ENCODE results near the gene SYT15.
"Not testable (repeated sequence)": the region's sequence is repeated elsewhere in the genome, so short reads cannot be mapped to it uniquely, and the experiment has no call there.

SYT15 gene

DNA sequence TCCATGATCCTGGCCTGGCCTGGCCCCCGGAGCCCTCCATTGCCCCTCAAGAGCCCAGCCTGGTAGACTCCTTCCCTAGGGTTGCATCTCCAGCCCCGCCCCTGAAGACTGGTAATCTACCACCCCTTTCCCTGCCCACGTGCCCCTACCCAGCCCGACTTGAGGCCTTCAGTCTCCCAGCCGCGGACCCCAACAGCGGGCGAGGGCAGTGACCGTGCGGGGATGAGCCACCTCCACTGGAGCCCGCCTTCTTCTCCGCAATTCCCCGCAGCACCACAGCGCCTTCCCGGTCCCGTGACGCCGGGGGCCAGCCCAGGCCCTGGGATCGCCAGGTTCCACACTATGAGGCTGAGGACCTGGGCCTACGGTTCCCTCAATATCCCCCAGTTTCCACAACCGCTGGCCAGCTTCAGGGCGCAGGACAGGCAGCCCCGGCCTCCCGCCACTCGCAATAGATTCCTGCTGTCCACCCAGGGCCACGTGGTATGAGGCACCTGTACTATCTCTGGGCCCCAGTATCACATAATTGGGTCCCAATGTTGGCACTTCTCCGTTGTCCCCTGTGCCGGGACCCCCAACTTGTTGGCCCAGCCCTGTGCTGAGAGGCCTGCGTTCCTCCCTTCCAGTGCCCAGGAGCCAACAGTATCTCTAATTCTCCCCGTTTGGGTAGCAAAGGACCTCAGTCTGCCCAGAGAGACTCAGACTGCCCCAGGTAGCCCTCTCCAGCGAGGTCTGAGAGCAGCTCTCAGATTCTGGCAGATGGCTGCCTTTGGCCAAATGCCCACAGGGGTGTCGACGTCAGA is 21.4 kb upstream of the SYT15 start:
- no peak for DNase-seq

DNA sequence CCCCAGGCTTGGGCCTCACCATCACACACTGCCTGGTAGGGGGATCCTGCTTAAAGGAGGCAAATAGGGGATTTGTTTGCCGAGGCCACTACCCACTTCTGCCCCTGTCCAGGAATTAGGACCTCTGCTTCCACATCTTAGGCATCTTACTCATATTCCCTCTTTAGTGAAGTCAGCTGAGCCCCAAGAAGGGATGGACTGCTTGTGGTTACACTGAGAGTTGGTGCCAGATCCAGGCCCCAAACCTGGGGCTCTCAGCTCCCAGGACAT is 20.9 kb upstream of the SYT15 start:
- no peak for DNase-seq

DNA sequence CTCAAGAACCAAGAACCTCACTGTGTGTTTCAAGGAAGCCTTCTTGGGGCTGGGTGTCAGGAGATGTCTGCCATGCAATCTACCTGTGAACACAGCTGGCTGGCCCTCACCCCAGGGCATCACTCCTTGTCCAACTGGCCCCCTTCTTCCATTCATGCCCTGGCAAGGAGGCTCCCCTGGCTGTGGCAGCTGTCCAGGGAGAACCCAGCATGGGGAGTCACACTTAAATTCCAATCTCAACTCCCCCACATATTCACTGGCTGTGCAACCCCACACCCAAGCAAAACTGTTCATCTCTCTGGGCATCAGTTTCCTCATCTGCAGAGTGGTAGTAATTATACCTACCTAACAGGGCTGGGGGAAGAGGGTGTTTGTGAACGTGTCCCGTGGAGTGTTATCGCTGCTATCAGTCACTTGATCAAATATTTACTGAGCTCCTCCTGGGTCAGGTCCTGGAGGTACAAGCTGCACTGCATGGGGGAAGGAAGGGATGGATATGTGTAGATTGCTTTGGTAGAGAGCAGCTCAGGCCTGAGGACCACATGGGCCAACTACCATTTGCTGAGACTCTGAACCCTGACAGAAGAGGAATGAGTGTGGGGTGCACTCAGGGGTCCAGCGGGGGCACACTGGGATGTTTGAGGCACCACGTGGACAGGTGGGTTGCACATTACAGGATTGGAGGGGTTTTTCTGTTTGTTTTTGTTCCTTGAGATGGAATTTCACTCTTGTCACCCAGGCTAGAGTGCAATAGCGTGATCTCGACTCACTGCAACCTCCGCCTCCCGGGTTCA is 20.3 kb upstream of the SYT15 start:
- no peak for DNase-seq

DNA sequence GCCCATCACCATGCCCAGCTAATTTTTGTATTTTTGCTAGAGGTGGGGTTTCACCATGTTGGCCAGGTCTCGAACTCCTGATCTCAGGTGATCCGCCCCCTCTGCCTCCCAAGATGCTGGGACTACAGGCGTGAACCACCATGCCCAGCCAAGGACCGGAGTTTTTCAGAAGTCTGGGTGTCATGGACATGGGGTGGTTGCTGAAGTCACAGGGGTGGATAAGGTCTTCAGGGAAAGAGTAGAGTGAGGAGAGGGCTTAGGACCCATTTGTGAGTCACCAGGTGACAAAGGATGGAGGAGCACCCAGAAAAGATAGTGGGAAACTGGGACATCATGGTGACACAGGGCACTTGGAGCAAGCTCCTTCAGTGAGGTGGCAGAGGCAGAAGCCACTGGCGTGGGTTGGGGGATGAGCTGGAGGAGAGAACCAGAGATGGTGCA is 19.7 kb upstream of the SYT15 start:
- no peak for DNase-seq

DNA sequence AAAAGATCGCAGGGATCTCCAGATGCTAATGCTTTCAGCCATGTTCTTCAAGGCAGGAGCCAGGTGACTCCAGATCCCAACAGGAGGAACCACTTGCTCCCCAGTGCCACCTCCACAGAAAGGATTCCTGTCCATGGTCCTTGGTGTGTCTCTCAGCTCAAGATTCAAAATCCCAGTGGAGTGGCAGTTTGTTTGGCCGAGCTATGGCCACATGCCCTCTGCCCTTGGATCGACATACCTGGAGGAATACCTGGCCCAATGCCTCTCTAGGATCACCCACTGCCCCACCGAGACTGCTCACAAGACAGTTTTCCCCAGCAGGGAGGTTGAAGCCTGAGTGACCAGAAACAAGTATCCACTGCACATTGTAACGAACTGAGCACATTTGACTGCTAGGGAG is 18.5 kb upstream of the SYT15 start:
- no peak for DNase-seq

DNA sequence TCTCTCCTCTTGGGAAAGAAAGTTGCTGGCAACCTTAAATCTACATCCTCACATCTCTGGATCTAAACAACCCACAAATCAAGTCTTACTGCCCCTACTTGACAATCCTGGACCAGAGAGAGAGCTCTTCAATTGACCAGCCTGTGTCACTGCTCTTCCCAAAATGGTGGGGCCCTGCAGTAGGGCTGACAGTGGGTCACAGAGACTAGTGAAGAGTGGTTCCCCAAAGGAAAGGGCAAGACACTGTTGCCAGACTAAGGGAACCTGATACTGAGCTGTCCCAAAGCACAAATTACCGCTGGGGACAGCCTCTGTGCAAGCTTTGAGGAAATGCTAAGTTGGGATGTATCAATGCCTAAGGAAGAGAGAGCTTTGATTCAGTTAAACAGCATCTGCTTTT is 18.0 kb upstream of the SYT15 start:
- DNase-seq = no peak

DNA sequence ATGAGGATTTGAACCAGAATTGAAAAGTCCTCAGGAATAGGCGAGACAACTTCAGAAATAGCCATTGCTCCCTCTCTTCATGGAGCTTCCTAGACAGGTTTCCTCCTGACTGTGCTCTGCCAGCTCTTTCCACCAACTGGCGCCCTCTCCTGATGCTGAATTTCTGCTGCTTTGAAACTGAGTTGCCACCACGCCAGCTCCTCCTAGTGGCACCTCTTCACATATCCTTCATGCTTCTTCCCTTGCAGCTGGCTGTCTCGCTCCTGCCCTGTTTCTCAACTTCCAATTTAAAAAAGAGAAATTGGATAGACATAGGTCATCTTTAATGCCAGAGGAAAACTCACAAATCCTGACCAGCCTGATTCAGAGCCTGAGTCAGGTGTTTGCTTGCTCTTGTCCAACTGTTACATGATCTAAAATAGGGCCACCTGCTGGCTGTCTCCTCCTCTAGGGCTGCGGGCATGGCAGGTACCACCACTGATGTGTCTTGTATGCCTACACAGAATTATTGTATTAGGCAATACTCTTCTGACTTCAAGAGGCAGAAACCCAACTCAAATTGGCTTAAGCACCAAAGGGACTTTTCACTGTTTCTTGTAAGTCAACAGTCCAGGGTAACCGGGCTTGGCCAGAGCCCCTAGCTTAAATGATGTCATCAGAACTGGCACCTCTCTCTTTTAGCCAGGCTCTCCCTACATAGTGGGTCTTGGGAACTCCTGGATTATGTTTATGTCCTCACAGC is 13.2 kb upstream of the SYT15 start:
- DNase-seq = not testable (repeated sequence)

DNA sequence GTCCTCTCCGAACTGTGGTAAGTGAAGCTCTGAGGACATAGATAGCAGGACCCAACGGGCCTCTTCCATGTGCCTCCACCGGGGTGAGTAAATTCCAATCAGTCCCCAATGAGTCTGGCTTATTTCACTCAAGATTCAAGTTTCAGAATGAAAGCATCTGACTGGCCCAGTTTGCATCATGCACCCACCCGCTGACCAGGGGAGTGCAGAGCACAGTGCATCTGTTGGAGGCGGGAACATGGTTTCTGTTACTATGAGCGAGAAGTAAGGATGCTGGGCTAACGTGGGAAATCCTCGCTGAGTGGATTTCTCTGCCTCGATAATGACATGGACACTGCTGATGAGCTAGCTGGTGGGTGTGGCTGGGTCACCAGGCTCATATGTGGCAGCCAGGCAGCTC is 11.8 kb upstream of the SYT15 start:
- DNase-seq = not testable (repeated sequence)

DNA sequence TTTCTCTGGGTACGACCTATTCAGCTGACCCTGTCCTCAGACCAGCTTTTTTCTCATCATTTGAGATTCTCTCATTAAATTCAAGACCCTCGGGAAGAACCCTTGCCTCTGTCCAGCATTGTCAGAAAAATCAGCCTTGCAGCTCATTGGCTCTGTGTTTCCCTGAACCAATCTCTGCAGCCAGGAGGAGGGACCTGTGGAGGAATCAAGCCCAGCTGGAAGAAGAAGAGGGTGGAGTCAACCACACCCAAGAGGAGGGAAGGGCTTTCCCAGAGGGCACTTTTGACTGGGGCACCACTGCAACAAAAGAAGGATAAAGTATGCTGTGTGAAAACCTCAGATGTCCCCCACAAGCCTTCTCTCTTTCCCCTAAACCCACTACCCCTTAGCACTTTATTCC is 8.3 kb upstream of the SYT15 start:
- DNase-seq = not testable (repeated sequence)

DNA sequence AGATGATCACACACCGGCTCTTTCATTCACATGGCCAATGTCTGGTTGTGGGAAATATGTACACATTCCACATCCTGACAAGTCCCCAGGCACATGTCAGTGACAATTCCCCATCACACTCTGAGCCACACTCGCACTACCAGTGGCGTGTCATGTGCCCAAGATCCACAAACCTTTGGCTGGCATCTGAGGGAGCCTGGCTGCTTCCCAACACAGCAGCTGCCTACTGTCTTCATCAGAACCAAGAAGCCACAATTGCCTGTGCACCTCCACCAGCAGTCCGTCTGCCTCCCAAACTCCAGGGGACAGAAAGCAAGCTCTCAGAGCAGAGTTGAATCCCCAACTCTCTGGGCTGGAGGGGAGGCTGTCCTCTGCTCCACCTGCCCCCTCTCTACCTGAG is 6.2 kb upstream of the SYT15 start:
- DNase-seq = not testable (repeated sequence)

DNA sequence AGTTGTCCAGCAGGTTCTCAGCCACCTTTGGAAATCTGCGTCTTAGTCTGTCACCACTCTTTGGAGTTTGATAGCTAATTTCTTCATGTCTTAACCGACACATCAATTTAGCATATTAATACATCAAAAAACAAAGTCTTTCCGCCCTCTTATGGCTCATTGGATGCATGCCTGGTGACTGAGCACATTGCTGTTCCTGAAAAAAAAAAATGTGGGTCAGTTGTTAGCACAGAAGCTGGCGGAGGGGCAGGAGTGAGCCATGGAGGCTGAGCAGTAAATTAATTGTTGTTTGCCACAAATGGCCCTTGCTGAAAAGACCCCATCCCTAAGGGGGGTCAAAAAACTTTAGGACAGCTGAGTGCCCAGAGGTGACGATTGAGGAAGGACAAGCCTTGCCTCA is 5.6 kb upstream of the SYT15 start:
- DNase-seq = not testable (repeated sequence)

DNA sequence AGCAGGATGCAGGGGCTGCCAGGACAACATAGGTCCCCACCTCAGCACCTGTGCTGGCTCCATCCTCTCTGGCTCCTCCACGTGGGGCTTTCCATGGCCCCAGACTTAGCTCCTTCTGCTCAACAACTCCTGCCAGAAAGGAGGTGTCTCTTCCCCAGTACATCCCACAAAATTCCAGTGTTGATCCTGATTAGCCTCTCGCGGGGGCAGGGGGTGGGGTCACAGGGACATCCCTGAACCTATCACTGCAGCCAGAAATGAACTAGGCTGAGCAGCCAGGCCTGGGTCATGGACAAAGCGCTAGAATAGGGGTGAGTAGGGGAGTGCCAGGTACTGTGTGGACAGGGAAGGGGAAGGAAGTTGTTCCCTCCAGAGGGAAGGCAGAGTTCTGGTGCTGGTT is 5.0 kb upstream of the SYT15 start:
- DNase-seq = not testable (repeated sequence)

DNA sequence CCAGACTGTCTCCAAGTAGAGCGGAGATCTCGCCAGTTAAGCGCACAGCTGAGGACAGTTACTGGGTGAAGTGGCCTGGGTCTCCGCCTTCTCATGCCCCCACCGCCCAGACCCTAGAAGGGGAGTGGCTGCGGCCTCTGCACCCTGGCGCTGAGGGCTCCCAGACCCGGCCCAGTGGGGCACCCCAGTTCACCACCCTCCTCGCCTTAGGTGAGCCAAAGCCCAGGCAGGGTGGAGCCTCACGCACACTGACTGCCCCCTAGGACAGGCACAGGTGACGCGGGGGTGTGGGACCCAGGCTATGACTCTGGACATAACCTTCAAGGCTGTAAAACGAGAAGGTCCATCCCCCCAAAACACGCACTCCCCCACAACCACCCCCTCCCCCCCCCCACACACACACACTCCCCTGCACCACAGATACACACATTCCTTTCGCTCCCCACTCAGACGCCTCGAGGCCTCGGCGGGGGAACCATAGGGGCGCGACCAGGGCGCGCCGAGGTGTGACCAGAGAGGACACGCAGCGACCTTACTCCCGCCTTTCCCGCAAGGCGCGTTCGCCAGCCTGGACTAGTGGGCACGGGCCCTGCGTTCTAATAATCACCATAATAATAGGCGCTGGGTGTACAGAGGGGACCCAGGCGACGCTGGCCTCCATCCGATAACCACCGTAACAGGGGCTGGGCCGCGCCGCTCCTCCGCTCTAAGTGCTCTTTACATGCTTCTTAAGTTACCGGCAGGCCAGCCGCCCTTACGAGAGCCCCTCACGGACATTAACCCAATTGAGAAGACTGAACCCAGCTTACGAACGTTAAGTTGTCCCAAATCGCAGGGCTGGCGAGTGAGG is 1.1 kb upstream of the SYT15 start:
- not testable (repeated sequence) for DNase-seq

DNA sequence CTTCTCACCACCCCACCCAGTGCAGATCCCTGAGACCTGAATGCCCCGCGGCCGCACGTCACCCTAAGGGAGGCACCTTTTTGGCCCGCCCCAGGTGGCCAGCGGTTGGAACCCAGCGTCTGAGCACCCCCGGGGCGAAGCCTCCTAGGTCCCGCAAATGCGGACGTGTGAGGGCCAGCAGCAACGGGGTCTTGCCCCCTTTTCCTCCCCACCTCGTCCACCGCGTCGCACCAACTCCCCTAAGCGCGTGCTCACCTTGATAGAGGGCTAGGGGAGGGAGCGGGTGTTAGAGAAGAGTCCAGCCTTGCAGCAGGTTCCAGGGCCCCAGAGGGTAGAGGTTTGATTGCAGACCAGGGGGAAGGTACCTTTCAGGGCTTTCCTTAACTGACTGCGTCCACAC is 450 bp downstream of the SYT15 start:
- DNase-seq = not testable (repeated sequence)

DNA sequence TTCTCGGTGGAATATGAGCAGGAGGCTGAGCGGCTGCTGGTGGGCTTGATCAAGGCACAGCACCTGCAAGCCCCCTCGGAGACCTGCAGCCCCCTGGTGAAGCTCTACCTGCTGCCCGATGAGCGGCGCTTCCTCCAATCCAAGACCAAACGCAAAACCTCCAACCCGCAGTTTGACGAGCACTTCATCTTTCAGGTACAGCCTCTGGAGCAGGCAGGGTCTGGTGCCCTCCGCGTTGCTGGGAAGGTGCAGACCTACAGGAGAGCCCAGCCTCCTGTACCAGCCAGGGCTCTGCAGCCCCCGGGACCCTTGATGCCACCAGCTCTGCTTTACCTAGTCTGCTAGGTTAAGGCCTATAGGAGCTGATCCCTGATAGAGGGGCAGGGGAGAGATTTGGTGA is 3.1 kb downstream of the SYT15 start:
- DNase-seq = not testable (repeated sequence)

DNA sequence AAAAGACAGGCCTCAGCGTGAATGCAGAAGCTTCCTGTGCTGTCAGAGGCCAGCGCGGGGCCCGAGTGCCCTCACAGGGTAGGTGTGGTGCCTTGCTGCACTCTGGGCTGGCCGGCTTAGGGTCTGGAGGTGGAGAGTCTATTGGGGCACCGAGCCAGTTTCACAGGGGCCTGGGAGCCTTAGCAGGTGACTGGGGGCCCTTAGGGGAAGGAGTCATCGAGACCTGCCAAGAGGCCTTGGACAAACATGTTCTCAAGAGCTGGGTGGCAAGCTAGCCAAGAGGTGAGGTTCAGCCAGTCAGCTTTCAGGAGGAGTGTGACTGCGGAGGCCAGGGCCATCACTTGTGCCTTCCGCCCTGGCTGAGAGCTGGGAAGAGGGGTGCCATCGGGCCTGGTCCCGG is 3.6 kb downstream of the SYT15 start:
- not testable (repeated sequence) for DNase-seq

DNA sequence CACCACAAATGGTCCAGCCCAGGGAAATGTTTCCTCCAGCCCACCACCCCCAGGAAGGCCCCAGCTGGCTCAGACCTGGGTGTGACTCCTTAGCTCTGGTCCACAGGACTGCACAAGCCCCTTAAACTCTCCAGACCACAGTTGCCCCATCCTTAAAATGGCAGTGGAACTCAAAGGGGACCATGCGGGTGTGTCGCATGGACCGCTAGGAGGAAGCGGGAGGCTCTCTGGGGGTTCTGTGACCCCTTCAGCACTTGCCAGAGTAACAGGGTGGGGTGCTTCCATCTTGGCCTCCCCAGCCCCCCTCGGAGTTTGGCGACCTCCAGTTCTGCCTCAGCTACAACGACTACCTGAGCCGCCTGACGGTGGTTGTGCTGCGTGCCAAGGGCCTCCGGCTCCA is 5.3 kb downstream of the SYT15 start:
- DNase-seq = not testable (repeated sequence)

DNA sequence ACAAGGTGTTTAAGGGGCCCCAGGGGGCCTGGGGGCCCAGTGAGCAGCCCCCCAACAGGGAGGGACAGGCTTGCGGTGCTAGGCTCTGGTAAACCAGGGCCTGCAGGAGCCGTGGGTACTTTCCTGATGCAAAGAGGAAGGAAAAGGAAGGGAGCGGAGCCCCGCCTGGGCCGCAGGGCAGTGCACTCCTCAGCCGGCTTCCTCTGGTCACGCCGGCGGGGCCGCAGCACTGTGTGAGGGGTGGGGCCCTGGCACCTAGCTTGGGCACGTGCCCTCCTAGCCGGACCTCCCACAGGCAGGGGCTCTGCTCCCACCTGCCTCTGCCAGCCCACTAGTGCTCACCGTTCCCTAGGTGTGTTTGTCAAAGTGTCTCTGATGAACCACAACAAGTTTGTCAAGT is 6.3 kb downstream of the SYT15 start:
- not testable (repeated sequence) for DNase-seq

DNA sequence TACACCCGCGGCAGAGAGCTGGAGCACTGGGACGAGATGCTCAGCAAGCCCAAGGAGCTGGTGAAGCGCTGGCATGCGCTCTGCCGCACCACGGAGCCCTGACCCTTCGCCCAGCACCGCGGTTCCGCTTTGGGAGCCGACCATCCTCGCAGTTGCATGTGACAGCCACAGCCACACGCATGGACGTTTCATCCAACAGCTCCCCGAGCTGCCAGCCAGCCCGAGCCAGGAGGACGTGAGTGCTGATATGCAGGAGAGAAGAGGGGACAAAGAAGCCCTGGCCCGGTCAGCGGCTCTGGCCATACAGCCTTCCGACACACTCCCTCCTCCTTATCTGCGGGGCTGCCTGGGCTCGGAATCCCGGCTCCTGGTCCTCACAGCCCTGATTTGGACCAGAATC is 8.6 kb downstream of the SYT15 start:
- not testable (repeated sequence) for DNase-seq

DNA sequence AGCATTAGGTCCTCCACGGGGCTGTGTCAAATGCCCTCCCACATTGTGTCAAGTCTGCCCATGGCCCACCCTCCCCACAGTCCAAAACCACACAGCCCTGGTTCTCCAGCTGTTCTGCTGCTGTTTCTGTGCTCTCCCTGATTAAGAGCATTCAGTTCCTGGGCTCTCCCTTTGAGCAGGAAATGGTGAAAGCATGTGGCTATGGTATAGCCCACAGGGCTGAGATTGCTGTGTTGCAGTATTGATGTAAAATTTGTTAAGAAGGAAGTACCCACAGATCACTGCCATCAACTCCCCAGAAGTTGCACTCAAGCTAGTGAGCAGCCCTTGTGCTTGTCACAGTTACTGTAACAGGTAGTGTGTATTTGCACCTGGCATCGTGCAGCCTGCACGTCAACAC is 9.3 kb downstream of the SYT15 start:
- DNase-seq = not testable (repeated sequence)

DNA sequence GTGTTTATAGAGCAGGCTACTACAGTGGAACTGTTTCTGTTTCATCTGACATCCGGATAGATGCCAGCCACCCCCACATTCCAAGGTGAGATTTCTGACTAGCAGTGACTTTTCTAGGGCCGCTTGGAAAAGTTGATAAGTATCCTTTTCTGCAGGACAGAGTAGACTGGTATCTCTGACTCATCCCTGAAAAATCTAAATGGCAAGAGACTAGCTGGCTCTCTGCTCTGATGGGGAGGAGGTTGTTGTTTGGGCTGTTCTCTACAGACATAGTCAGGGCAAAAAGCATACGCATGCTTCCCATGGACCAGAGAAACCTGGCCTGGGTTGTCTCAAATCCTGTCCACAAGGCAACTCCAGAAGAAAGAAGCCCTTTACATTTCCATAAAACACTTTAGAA is 10.7 kb downstream of the SYT15 start:
- DNase-seq = not testable (repeated sequence)

DNA sequence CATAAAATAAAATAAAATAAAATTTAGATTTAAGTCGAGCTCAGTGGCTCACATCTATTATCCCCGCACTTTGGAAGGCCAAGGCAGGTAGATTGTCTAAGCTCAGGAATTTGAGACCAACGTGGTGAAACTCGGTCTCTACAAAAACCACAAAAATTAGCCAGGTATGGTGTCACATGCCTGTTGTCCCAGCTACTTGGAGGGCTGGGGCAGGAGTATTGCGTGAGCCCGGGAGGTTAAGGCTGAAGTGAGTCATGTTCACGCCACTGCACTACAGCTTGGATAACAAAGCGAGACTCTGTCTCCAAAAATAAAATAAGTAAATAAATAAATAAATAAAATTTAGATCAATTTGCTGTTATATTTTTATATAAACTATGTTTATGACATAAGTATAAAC is 12.1 kb downstream of the SYT15 start:
- not testable (repeated sequence) for DNase-seq

DNA sequence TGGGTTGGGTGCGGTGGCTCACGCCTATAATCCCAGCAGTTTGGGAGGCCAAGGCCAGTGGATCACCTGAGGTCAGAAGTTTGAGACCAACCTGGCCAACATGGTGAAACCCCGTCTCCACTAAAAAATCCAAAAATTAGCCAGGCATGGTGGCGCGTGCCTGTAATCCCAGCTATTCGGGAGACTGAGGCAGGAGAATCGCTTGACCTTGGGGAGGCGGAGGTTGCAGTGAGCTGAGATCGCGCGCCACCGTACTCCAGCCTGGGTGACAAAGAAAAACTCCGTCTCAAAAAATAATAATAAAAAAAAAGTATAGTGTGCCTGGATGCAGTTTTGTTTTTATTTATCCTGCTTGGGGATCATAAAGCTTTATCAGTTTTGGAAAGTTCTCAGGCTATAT is 14.4 kb downstream of the SYT15 start:
- not testable (repeated sequence) for DNase-seq

All from NCI-H446 treated with DMSO at 0.1 percent for 48 hours (cell line).